DMS79 (cell line): Measurements from ENCODE around the gene ARFGAP3.
"Not testable (repeated sequence)": the region's sequence is repeated elsewhere in the genome, so short reads cannot be mapped to it uniquely, and the experiment has no call there.

ENCODE experiments used
- DNase-seq: peaks from one replicate; lab custom pipeline; 2025; lab: John Stamatoyannopoulos, UW

The ARFGAP3 gene

DNA sequence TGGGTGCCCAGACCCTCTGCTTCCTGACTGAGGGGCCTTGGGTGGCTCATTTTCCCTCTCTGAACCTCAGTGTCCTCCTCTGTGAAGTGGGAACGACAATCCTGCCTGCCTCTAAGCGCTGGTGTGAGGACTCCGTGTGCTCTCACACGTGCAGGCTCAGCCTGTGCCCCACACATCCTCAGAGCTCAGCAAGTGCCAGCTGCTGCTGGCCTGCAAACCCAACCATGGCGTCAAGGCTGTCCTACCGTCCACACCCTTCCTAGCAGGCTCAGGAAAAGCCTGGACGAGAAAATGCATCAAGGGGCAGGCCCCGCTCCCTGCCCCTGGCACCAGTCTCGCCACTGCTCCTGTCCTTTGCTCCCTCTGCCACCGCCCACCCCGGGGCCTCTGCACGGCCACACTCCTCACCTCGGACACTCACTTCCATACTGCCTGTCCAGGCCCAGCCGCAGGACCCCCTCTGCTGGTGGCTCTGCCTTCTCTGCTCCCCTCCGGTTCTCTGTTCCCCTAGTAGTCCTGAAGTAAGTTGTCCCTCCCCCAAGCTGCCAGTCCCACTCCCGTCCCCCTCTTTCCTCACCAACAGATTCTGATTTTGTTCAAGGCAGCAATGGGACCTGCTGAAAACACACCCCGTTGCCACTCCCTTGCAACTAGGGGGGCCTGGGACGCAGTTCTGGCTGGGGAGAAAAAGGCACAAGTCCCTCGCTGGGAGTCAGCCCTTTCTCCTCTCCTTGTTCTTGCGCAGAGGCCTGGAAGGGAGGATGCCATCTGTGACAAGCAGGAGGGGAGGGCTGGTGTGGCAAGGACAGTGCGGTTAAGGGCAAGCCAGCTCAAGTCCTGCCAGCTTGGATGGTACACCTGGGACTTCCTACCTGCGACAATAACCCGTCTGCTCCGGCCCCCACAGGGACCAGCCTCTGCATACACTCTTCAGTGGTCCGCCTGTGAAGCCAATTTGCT is 62.2 kb downstream of the ARFGAP3 start:
- DNase-seq = no peak

DNA sequence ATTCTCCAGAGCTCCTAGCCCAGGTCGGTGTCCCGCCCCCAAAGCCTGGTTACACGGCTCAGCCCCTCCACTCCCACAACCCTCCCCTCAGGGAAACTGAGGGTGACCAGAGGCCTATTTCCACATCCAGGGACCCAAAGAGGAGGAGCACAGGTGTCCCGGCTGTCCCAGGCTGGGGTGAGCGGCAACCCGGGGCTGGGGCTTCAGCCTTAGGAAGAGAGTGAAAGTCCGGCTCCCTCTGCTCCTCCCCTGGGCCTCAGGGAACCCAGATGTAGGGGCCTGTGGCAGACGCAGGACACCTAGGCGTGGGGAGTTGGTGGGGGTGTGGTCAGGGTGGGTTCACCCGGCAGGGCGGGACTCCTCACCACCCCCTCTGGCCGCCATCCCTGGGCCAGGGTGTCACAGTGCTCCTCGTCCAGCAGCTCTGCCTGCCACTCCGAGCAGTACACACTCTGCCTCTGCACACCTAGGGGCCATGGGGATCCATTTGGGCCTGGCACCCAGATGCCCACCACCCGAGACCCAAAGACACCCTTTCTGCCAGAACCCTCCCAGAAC is 63.1 kb downstream of the ARFGAP3 start:
- DNase-seq = no peak

- no peak for DNase-seq
Observed at GRCh38 chr22:42792909-42793847, 63.9 kb downstream of the ARFGAP3 start.

DNA sequence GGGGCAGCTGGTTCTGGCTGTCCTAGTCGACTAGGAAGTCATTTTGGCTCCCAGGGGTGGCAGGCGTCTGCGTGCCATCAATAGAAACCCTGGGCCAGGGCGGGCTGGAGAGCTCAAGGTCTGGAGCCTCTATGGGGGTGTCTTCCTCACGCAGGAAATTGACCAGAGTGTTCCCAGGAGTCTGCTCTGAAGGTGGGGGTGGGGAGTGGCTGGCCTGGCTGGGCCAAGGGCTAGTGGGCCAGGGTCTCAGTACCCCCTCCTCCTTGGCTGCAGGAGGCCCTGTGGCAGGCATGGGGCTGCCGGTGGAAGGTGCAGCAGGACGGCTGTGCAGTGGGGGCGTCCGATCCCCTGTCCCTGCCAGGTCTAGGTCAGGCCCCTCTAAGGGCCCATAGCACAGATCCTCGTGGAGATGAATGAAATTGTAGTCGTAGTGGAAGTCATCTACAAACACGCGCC is 64.6 kb downstream of the ARFGAP3 start:
- no peak for DNase-seq

GRCh38 chr22:42791721-42792452 is 65.2 kb downstream of the ARFGAP3 start:
- DNase-seq = no peak

DNA sequence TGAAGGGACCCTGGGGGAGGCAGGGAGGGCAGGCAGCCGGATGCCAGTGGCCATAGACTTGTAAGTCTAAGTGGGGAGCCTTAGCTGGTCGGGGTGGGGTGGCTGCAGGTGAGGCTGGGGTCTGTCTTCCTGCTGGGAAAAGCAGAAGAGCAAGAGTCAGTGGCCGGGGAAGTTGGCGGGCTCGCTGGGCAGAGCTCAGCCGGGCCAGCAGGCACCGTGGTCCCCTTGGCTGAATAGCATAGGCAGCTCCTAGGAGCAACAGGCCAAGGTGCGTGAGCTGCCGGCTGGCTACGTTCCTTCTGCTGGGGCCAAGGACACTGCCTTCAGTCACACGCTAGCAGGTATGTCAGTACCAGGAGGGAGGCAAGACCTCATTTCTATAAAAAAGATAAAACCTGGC is 68.6 kb downstream of the ARFGAP3 start:
- no peak for DNase-seq

DNA sequence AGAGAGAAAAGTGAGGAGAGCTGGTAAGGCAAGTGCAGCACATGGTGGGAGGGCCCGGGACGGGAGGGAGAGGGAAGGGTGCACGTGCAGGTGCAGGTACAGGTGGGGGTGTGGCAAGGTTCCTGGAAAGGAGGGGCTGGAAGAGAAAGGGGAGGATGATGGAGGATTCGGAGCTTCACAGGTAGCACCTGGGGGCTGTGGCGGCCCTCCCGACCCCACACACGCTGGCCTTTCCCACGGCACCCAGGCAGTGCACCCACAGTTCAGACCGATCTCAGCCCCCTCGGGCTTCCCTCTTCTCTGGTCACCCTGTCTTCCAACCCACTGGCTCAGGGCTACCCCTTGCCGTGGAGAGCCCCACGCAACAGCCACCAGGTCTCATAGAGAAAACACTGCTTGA is 69.1 kb downstream of the ARFGAP3 start:
- no peak for DNase-seq

DNA sequence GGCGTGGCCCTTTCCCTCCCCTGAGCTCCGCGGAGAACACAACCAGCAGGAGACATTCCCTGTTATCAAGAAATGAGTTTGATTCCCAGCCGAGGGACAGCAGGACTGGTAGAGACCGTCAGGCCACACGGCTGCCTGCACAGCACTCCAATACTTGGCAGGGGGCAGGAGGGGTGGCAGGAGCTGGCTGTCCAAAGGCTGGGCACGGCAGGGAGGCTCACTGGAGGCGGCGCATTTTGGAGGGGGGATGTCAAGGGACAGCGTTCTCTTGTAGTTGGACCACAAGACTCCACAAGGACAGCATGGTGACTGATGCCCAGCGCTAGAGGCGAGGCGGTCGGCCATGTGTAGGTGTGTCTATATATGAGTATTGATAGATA is 69.7 kb downstream of the ARFGAP3 start:
- DNase-seq = no peak

DNA sequence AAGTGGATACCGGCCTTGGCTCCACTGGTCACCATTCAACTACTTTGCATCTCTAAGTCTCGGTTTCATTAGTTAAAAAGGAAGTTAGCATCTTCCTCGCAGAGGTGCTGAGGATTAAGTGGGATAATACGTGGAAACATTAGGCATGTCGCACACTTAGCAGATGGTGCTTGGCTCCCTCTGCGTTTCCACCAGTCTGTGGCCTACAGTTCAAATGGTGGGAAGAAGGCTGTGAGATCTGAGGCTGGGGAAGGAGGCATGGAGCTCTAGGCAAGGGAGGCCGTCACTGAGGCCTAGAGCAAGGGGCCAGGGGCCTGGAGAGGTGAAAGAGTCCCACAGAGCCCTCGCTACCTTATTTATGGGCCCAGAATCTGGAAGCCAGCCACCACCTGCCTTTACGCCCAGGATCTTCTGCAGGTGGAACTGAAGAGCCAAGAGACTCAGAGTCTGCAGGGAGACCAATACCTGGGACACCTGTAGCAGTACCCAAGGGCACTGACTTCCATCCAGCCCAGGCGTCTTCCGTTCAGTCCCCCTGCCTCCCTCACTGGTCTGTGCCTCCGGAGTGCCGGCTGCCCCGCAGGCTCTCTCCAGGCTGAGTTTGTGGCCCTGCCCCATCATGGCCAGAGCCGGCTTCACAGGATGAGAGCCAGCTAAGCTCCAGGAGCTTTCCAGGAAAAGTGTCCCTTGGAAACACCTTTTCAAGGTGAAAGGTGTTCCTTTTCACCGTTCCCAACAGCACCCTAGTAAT is 70.3 kb downstream of the ARFGAP3 start:
- no peak for DNase-seq

GRCh38 chr22:42785706-42786499 is 71.2 kb downstream of the ARFGAP3 start:
- no peak for DNase-seq

DNA sequence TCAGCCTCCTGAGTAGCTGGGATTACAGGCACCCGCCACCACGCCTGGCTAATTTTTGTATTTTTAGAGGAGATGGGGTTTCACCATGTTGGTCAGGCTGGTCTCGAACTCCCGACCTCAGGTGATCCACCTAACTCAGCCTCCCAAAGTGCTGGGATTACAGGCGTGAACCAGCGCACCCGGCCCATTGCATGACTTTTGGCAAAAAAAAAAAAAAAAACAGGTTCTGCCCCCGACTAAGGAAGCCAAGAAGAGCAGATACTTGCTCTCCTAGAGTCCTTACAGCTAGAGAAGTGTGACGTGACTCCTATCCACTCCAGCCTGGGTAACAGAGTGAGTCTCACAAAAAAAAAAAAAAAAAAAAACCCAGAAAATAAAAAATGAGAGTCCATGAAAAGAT is 74.8 kb downstream of the ARFGAP3 start:
- DNase-seq = not testable (repeated sequence)

DNA sequence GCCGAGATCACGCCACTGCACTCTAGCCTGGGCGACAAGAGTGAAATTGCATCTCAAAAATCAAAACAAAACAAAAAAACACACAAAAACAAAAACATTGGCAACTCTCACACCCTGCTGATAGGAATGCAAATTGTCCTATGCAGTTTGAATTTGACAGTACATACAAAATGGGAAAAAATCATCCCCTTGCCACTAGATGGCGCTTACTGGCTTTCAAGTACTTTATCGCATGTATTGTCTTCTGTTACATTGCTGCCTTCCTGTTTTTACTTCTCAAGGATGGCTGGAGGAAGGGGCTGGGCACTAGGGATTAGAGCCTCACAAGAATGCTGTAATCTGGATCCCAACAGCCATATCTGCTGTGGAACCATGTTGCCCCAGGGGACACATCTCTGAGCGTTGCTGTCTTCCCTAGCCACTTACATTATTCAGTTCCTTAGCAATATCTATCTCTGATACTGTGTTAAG is 77.0 kb downstream of the ARFGAP3 start:
- DNase-seq = peak; percentile 46

- no peak for DNase-seq
Observed at GRCh38 chr22:42777126-42777525, 79.9 kb downstream of the ARFGAP3 start.

- no peak for DNase-seq
Observed at GRCh38 chr22:42773167-42773566, 83.9 kb downstream of the ARFGAP3 start.

GRCh38 chr22:42772647-42773046 is 84.4 kb downstream of the ARFGAP3 start:
- DNase-seq = no peak

DNA sequence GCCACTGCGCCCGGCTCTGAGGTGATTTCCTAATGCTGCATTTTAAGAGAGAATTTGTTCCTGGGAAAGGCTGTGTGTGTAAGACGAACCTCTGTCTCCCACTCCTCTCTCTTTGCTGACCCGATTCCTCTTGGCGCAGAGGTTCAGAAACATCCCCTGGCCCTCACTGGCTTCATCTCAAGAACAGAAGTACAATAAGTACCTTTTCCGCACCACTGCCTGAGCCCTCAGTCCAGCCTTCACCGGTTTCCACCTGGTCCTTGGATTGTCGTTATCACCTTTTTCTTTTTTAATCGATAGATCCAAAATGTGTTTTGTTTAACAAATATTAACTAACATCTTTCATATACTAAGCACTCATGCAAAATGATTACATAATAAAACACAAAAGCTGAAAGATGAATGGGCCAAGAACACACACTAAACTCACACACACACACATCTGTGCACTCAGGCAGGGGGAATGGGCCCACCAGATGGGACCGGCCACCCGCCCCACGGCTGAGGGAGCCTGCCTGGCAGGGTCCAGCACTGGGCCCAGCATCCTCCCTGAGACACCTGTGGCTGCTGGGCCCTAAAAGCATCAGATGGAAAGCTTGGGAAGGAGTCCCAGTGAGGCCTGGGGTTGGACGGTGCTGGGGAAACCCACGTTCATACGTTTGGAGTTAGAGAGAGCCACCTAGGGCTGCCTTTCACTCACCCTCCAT is 86.0 kb downstream of the ARFGAP3 start:
- no peak for DNase-seq

GRCh38 chr22:42770448-42770726 is 86.7 kb downstream of the ARFGAP3 start:
- no peak for DNase-seq

DNA sequence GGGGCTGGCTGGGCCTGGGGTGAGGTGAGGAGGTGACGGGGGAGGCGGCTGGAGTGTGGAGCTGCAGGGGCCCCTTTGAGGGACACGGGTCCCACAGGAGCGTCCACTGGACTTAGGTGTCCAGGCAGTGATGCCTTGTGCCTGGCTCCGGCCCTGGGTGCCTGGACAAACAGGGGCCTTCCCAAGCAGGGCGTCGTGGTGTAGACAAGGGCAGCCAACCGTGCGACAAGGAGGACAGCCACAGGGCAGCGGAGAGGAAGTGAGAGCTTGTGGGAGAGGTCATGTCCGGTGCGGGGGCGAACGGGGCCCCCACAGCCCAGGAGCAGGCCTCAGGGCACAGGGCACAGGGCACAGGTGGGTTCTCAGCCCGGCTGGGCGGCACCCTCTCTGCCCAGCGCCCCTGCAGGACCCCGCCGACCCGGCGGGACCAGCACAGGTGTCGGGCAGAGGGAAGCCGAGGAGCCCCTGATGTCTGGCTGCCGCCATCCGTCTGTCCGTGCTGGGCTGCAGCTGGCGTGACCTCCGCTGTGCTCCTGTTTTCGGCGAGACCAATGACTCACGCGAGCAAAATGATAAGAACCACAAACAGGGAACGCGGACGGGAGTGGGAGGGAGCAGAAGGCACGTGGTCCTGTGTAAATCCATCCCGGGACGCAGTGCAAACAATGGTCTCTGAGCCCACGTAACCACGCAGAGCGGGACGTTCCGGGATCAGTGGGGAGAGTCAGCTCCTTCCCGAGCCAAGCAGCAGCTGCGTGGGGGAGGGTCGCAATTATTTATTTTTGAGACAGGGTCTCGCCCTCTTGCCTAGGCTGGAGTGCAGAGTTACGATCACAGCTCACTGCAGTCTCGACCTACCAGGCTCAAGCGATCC is 87.3 kb downstream of the ARFGAP3 start:
- no peak for DNase-seq

DNA sequence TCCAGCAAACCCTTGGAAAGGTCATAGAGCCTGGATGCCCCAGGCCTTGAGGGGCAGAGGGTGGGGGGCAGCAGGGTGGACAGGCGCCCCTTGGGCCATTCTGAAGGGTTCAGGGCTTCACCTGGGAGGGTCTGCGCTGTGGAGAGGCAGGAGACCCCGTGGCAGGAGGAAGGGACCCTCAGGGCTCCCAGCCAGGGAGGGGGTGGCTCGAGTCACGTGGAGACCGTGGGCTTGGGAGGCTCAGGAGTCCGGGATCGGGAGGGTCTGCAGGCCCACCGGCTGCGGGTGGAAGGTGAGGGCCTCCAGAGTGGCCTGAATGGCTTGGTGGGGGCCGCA is 87.9 kb downstream of the ARFGAP3 start:
- DNase-seq = no peak
